GM18907 (cell line): Measurements from ENCODE around the gene SGSH.
"Not testable (repeated sequence)": the region's sequence is repeated elsewhere in the genome, so short reads cannot be mapped to it uniquely, and the experiment has no call there.

Experiments used
- ATAC-seq: cut with Tn5 transposase; IDR thresholded peaks from one replicate; pipeline ENCODE4 v1.9.1; 2021; ENCODE audit warnings: mild to moderate bottlenecking, moderate library complexity; ENCODE audit not compliant: unreplicated experiment

SGSH gene

DNA sequence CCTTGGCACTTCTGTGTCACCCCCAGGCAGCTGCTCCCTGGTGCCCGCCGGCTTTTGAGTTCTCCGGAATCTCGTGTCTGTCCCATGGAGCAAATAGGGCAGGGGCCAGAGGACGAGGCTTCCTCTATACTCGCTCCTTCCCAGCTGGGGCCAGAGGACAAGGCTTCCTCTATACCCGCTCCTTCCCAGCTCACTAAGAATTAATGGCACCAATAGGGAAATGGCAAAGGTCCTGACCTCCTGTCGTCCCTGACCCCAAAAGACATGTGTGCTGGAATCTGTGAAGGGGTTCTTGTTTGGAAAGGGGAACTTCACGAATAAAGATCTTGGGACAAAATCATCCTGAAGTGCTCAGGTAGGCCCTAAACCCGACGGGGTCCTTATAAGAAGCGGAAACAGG lies 7.6 kb downstream of the SGSH start:
- ATAC-seq, result no peak

DNA sequence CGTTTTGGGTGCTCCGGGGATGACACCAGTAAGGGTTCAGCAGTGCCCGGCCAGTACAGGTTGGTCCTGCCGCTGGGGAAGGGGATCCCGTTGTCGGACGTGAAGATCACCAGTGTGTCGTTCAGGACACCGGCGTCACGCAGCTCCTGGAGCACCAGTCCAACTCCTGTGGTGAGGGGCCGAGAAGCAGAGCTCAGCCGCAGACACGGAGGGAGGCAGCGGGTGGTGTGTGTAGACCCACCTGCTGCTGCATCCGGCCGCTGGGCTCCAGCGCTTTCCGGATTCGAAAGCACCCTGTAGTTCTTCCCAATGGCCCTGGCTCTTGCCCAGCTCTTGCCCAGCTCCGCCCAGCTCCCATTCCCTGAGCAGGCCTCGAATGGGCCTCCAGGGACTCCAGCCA lies 8.0 kb downstream of the SGSH start:
- no peak for ATAC-seq

DNA sequence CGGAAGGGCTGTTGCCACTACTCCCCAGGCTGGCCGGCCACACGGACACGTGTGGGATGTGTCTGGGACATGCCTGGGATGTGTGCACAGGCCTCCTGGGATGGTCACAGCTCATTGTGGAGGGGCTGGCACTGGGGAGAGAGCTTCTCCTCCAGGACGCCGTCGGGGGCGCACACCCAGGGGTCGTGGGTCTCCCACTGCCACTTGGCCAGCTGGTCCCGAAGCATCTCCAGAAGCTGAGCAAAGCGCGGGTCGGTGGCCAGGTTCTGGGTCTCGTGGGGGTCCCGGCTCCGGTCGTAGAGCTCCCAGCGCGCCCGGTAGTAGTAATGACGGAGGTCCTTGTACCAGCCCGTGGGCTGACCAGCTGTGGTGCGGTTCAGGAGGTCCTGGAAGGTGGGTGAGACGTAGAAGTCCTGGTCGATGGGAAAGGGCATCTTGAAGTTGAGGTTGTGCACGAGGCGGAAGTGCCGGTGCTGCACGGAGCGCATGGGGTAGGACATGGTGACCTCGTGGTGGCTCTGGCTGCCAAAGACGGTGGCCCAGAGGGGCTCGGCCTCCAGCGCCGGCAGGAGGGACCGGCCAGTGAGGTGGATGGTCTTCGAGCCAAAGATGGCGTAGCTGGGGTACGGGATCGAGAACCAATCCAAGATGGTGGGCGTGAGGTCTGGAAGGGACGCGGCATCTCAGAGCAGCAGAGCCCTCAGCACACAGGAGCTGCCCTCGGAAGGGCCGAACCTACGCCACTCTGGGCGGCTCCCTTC lies 9.6 kb downstream of the SGSH start:
- no peak for ATAC-seq

DNA sequence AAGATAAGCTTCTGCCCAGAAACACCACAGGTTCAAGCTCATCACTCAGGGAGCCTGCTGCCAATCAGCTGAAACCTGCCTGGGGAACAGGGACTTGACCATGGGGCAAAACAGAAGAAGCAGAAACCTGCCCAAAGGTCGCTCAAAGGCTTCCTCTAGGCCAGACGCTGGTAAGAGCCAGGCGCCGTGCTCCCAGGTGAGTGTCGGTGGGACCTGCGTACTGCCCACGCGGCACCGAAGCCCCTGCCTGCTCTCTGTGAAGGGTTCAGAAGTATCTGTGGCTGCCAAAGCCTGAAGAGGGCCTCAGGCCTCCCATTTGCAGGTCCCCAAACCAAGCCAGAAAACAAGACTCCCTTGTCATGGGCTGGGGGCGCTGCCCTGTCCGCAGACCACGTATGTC lies 10.4 kb downstream of the SGSH start:
- ATAC-seq, result no peak

DNA sequence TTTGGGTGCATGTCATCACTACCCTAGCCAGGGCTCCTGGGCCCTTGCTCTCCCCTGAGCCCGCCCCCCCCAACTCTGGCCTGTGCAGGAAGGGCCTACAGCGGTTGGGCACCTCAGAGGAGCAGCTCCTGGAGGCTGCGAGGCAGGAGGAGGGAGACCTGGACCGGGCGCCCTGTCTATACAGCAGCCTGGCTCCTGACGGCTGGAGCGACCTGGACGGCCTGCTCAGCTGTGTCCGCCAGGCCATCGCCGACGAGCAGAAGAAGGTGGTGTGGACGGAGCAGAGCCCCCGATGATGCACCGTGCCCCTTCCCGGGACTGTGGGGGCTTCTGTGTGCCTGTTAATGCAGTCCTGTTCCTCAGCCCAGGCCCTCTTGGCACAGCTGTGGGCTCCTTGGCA lies 12.1 kb downstream of the SGSH start:
- no peak for ATAC-seq

DNA sequence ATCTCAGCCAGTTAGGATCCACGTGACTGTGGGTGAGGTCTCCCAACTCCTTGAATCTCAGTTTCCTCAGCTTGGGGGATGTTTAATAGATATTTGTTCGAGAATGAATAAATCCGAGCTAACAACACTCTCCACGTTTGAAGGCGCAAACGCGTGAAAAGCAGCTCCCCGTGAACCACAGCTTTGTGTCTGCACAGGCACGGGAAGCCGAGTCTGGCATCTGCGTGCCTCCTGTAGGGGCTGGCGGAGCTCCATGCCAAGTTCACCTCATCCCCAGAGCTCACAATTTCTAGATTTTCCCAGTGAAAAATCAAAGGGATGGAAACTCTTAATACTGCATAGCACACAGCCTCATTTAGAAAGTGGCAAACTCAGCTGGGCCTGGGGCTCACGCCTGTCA lies 14.3 kb downstream of the SGSH start:
- ATAC-seq, result no peak

DNA sequence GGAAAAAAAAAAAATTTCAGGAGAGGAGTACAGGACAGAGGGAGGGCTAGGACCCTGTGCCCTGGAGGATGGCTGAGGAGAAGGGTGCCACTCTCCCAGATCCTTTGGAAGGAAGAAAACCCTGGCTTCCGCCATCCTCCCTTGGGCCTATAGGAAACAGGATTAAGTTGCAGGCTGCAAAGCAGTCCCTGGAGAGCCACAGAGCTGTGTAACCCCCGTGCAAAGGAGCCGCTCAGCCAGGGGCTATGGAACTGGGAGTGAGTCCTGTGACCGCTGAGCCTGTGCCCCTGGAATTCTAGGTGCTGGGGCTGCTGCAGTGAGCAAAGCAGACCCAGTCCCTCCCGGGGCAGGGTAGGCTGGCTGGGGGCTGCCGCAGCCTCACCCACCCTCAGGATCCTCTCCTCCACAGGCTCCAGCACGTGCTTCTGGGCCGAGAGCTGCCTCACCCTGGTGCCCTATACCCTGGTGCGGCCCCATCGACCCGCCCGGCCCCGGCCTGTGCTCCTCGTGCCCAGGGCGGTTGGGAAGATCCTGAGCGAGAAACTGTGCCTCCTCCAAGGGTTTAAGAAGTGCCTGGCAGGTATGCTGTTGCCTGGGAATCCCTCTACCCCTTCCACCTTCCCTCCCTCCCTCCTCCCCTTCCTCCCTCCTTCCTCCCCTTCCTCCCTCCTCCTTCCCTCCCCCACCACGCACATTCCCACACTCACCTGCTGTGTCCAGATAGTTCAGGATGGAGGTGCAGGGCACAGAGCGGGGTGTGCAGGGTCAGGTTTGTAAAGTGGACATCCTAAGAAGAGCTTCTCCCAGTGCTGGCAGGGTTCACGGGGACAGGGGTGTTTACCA lies 15.3 kb downstream of the SGSH start:
- no peak for ATAC-seq

DNA sequence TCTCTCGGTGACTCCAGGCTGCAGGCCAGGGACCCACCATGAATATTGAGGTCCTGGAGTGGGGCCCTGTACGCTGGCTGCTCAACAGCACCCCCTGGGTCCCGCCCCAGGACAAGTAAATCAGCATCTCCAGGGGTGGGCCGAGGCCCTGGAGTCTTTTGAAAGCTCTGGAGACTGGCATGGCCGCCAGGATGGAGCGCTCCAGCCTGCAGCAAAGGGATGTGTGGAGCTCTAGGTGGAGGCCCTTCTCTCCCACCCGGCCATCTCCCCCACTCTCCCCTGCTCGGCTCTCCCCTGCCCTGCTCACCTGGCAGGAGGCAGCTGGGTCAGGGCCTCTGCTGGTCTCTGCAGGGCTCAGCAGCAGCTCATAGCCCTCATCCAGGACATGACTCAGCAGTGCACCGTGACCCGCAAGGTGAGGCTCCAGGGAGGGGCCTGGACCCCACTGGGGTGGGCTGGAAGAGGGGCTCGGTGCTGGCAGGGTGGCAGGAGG lies 16.6 kb downstream of the SGSH start:
- no peak for ATAC-seq

DNA sequence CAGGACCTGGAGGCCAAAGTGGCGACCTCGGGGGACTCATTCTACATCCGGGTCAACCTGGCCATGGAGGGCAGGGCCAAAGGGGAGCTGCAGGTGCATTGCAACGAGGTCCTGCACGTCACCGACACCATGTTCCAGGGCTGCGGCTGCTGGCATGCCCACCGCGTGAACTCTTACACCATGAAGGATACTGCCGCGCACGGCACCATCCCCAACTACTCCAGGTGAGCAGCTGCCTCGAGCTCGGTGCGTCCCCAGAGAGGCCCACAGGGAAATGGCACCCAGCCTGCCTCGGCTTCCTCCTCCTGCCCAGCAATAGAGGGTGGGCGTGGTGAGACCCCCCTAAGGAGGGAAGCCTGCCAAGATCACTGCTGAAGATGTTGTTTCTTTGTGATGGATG lies 17.9 kb downstream of the SGSH start:
- ATAC-seq, result no peak

DNA sequence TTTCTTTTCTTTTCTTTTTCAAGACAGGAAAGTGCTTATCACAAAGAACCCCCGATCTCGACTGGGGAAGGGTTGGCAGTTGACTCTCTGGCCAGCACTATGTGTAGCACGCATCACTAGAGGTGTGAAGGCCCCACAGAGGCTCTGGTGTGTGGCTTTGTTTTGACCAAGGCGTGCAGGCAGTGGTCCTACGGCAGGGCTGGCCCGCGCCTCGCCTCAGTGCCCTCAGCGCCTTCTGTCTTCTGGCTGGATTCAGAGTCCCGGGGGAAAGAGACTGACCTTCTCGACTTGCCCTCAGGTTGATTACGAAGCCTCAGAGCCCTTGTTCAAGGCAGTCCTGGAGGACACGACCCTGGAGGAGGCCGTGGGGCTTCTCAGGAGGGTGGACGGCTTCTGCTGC lies 18.7 kb downstream of the SGSH start:
- ATAC-seq, result no peak

DNA sequence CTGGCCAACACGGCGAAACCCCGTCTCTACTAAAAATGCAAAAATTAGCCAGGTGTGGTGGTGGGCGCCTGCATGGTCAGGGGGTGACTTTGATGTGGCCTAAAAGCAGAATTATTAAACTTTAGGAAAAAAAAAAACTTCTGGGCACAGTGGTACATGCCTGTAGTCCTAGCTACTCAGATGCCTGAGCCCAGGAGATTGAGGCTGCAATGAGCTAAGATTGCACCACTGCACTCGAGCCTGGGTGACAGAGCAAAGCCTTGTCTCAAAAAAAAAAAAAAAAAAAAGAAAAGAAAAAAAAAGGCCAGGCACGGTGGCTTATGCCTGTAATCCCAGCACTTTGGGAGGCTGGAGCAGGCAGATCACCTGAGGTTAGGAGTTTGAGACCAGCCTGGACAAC lies 20.8 kb downstream of the SGSH start:
- ATAC-seq, result not testable (repeated sequence)

DNA sequence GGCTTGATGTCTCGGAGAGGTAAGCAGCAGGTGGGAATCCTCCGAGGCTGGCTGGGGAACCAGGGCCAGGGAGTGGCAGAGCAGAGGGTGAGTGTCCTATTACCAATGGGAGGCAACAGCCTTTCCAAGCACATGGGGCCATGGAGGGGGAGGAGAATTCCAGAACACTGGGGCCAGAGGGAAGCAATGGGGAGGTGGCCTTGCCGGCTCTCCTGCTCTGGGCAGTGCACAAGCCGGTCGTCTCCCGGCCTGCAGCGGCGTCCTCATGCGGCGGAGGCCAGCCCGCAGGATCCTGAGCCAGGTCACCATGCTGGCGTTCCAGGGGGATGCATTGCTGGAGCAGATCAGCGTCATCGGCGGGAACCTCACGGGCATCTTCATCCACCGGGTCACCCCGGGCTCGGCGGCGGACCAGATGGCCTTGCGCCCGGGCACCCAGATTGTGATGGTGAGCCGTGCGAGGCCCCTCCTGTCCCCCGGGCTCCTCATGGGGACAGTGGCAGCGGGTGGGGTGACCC lies 21.9 kb downstream of the SGSH start:
- ATAC-seq, result no peak

DNA sequence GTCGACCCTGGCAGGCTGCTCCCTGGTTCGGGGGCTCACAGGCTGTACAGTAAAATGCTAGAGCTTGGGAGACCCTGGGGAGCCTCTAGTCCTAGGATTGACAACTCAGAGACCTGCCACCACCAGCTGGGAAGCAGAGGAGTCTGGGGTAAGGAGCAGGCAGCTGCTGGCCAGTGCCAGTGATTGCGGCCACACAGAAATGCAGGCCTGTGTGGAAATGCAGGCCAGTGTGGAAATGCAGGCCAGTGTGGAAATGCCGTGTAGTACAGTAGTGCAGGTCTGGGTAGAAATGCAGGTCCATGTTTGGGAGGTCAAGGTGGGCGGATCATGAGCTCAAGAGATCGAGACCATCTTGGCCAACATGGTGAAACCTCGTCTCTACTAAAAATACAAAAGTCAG lies 23.5 kb downstream of the SGSH start:
- ATAC-seq, result no peak

DNA sequence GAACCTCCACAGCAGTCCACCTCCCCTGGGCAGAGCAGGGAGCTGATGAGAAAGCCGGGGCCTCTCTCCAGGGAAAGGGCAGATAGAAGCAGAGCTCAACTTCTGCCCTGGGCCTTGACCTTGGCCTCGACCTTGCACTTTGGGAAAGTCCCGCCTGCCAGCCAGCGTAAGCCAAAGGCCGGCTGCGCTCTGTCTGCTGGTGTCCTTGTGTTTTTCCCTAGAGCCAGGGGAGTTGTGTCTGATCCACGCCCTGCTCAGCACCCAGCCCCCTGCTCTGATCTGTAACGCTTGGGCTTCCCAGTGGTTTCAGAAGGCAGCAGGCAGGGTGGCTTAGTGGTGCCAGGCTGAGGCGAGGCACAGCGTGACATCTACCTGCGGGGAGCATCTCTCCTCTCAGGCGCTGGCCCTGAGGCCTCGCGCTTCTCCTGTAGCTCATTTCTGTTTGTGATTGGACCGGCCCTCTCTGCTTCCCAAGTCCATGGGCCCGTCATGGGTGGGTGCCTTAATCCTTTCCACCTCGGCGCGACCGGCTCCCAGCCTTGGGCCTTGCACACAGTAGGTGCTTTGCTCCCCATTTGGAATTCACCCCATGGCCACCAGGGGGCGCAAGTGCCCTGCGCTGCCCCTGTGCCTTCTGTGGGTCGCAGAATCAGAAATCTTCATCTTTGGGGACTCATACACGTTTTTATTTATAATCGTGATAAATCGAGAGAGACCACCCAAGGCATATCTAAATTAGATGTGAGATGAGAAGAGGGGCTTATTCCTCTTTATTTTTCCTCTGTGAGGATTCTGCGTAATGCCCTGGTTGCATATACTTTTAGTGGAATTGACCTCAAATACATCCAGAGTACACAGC lies 24.2 kb downstream of the SGSH start:
- ATAC-seq, result no peak

DNA sequence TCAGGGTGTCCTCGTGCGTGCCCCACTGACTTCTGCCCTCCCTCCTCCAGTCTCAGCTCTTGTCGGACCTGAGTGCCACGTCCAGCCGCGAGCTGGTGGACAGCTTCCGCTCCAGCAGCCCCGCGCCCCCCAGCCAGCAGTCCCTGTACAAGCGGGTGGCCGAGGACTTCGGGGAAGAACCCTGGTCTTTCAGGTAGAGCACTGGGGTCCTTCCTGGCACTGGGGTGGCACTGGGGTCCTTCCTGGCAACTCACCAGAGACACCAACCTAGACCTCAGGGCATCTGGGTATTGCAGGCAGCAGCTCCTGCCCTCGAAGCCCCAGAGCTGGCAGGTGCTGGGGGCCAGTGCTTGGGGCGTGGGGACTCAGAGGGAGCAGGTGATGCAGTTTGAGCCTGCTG lies 25.0 kb downstream of the SGSH start:
- ATAC-seq, result no peak

DNA sequence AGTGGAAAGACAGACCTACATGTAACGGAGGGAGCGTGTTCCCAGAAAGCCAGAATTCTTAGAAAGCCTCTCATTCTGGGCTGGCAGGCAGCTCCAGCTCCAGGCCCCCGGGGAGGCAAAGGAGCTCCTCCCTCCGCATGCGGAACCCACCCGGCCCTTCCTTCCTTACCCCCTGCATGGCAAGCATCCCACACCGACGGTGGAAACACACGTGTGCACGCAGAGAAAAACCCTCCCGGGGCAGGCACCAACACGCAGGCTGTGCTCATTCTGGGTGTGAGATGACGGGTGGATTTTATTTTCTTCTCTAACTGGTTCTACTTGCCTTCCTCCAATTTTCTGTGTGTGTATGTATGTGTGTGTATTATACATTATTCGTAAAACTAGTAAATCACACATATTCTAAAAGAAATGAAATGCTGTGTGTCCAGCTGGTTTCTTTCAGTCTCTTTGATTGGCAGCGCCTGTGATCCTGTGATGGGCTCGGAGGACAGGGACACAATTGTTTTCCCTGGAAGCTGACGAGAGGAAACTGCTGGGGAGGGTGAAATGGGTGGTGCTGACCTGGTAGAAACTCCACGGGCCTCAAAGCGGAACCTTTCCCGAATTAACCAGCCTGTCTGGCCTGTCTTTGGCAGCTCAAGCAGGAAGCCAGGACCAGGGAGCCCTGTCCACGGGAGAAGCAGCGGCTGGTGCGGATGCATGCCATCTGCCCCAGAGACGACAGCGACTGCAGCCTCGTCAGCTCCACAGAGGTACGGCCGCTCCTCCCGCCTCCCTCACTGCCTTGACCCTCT lies 28.1 kb downstream of the SGSH start:
- ATAC-seq, result no peak

DNA sequence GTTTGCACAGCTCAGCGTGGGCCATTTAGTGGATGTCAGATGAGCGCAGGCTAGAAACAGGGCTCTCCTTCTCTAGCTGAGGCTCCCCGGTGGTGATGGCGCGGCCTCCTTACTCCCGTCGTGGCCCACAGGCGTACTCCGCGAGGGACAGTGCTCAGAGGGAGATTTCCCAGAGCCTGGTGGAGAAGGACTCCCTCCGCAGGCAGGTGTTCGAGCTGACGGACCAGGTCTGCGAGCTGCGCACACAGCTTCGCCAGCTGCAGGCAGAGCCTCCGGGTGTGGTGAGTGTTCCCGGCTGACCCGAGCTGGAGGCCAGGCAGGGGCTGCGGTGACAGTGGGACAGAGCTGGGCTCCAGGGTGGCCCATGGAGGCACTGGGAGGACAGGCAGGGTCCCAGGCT lies 28.9 kb downstream of the SGSH start:
- ATAC-seq, result no peak

DNA sequence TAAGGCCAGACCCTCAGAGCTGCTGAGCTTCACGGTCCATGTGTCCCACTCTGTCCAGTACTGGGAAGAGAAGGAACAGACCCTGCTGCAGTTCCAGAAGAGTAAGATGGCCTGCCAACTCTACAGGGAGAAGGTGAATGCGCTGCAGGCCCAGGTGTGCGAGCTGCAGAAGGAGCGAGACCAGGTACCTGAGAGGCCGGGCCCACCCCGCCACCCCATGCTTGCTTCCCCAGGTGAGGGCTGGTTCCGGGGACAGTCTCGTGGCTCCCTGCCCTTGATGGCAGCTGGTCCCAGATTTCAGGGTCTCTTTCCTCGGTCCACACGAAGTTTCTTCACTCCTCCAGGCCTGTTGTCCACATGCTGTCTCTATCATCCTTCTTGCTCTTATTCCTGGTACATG lies 29.4 kb downstream of the SGSH start:
- no peak for ATAC-seq

DNA sequence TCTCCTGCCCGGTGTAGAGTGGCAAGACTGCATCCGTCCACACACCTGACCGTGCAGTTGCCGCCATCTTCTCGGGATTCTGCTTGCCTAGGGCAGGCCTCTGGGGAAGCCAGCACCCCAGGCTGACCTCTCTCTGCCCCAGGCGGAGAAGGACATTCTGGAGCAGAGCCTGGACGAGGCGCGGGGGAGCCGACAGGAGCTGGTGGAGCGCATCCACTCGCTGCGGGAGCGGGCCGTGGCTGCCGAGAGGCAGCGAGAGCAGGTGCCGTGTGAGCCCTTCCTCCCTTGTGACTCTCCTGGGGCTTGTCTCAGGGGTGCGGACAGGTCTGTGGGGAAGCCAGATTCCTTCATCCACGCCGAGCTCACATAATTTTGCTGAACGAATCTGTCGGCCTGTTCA lies 30.5 kb downstream of the SGSH start:
- ATAC-seq, result no peak

DNA sequence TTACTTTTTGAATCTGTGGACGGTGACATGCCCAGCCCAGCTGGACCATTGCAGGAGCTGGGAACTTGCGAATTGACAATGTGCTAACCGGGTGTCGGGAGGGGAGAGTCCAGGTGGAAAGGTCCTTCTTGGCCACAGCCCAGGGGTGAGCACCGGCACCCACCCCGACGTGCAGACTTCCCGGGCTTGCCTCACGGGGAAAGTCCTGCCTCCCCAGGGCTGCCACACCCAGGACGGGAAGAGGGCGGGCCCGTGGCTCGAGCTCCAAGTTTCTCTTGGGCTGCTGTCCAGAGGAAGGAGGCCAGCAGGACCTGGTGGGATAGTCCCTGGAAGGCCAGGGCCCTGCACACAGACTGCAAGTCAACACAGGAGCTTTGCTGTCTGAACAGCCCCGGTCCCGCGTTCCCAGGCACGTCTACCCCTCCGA lies 32.6 kb downstream of the SGSH start:
- ATAC-seq, result no peak
